Right lung (tissue), 5 donors: ENCODE results near the gene RAD21L1. TPM values are rescaled to one million over a fixed set of nuclear protein-coding genes. Genes with fewer than 3 reads are reported as not detected.
"Not testable (repeated sequence)": the region's sequence is repeated elsewhere in the genome, so short reads cannot be mapped to it uniquely, and the experiment has no call there.

Experiments
- DNase-seq, 2 donors: peaks; one replicate each; pipeline ENCODE4 v3.0.0-alpha.2; 2013
- polyA plus RNA-seq, 5 donors: library from polyadenylated mRNA; unstranded; fragments of 120-200 nt; gene quantifications; one replicate each; pipeline versions ENCODE4 v1.2.1 to v1.2.3, GENCODE V29; 2013; ENCODE audit warnings: inconsistent platforms in 1 of 5, low replicate concordance in 1 of 5; ENCODE audit not compliant: insufficient read length in 5 of 5, insufficient read depth in 1 of 5

The RAD21L1 gene
- polyA plus RNA-seq, 5 donors: not detected

DNA sequence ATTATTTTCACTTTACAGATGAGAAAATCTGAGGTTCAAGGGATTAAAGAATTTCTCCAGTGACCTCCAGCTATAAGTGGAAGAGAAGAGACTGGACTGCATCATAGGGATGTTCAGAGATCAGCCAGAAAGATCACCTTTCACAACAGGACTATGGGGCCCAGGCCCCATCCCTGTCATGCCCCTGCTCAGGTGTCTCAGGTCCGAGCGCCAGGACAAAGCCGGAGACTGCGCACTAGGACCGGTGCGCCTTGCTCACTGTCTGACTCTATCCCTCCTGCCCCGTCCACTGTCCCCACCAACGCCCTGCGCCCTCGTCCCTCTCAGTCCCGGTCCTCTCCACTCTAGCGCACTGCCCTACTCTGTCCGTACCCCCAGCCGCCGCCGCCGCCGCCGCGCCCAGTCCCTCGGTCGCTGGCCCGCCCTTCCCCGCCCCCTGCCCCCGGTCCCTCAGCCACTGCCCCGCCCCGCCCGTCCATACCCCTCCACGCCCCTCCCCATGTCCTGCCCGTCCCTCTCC is 521 bp upstream of the RAD21L1 start:
- no peak for DNase-seq

DNA sequence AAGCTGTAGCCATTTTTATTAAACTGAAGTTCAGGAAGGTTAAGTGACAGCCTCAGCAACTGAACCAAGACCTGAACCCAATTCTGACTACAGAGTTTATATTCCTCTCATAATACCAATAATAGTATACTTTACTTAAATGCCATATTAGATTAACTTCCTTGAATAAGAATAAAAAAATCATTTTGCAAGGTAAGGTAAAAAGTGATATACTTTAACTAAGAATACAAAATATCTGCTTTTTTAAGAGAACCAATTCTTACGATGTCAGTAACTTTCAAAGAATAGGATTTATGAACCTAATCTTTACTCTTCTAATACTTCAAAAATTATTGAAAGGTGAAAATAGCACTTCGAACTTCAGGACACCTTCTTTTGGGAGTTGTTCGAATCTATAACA is 3.7 kb downstream of the RAD21L1 start:
- no peak for DNase-seq

DNA sequence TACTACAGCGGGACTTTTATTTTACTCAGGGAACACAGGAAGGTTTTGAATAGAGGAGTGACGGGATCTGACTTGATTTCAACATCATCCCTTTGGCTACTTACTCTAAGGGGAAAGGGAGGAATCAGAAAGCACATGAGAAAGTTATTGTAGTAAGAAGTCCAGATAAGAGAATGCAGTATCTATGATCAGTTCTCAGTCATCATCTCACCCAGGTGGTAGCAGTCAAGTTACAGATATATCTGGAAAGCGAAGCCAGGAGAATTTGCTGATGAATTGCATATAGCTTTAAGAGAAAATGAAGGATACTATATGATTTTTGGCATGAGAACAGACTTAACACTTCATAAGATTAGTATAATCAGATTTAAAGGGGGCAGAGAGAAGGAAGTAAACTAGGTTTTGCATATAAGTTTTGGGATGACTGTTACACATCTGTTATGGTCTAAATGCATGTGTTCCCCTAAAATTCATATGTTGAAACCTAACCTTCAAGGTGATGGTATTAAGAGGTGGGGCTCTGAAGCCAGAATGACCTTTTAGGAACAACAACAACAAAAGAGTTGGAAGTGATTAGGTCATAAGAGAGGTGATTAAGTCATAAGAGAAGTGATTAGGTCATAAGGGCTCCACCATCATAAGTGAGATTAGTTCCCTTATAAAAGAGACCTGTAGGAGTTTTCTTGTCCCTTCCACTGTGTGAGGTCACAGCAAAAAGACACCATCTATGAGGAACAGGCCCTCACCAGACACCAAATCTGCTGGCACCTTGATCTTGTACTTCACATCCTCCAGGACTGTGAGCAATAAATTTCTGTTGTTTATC is 6.7 kb downstream of the RAD21L1 start:
- peak in 1 of 2 donors; percentile 38 for DNase-seq

DNA sequence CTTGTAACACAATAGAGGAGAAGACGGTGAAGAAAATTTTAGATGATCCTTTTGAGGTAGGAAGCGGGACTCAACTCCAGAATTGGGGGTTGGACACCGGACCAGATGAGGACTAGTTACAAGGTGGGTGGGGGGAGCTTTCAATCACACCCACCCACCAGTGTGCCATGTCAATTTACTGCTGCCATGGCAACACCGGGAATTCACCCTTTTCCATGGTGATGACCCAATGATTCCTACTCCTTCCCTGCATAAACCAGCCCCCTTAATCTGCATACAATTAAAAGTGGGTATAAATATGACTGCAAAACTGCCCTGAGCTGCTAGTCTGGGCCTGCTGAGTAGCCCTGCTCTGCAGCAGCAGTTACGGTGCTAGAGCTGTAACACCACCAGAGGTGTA is 14.7 kb downstream of the RAD21L1 start:
- no peak for DNase-seq

DNA sequence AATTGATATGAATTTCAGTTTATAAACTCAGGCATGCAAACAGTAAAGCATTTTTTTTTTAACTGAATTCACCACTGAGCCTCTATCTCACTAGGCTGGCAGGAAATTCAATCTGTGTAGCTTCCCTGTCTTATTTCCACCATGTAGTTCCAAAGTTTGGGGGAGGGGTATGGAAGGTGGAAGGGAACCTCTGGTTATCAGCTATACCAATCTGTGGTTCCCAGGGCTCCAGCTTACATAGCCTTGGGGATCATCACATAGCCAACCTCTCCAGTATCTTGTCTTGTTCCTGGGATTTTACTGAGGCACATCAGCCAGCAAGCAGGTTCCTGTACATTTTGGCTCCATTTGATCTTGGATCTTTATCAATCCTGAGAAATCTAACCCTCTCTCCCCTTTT is 15.6 kb downstream of the RAD21L1 start:
- DNase-seq: no peak

DNA sequence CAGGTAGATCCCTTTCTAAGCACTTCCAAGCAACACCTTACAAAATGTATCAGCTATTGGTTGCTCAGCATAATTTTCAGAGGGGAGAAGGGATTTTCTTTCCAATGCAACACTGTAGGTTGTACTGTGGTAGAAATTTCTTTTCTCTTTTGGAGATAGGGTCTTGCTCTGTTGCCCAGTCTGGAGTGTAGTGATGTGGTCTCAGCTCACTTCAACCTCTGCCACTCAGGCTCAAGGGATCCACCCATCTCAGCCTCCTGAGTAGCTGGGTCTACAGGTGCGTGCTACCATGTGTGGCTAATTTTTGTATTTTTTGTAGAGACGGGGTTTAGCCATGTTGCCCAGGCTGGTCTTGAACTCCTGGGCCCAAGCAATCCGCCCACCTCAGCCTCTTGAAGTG is 16.3 kb downstream of the RAD21L1 start:
- DNase-seq: no peak

DNA sequence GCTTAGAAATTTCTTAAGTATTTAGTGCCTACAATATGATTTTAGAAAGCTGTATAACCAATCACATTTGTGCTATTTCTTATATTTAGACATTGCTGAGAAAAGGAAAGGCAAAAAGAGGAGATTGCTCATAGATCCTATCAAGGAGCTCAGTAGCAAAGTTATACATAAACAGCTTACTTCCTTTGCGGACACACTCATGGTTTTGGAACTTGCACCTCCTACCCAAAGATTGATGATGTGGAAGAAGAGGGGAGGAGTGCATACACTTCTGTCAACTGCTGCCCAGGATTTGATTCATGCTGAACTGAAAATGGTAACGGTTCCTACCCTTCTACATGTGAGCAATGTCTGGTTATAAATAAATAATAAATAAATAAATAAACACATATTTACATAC is 16.7 kb downstream of the RAD21L1 start:
- DNase-seq: no peak

DNA sequence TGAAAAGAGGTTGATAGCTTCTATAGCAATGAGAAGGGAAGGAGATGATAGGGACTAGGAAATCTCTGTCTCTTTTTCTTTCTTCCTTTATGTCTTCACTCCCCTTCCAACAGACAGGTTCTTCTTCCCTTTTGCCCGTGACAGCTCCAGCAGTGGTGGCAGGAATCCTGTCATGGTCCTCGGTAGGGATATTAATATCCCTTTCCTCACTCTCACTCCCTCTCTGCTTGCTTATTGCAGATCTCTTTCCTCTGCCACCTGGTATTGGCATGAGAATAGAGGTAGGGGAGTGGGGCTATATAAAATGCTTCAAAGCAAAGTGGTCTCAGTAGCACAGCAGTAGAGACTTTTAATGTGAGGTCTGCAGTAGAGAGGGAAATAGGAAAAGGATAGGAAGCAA is 19.7 kb downstream of the RAD21L1 start:
- no peak for DNase-seq

DNA sequence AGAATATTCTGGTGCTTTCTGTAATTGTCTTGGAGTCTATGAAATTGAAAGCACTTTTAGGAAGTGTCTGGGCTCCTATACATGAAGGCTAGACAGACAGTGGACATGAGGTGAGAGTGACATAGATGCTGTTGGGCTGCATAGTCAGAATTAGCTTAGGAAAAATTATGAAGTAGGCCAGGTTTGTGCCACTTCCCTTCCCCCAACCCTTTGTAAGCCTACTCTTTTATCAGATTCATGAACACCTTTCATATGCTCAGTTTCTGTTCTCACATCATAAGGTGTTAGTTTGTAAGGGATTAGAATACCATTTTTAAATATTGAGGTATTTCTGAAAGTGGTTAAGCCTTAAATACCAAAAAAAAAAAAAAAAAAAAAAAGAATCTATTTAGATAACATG is 21.8 kb downstream of the RAD21L1 start:
- no peak for DNase-seq

DNA sequence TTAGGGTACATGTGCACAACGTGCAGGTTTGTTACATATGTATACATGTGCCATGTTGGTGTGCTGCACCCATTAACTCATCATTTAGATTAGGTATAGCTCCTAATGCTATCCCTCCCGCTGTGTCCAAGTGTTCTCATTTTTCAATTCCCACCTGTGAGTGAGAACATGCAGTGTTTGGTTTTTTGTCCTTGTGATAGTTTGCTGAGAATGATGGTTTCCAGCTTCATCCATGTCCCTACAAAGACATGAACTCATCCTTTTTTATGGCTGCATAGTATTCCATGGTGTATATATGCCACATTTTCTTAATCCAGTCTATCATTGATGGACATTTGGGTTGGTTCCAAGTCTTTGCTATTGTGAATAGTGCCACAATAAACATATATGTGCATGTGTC is 24.4 kb downstream of the RAD21L1 start:
- DNase-seq: not testable (repeated sequence)

DNA sequence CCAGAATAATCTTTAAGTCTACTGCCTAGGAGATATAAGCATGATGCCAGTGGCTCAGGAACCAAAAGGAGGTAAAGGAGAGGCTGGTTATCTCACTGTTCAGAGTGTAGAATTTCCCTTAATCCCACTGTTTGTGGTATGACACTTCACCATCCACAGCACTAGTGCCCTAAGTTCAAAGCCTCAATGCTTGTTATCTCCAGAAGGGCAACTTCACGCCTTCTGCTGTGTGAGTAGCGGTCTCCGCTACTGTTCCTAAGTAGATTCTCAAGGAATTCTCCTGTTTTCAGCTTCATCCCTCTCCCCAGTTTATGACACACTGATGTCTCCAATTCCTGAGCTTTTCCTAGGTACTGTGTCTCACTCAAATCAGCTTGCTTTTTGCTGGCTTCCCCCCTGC is 26.6 kb downstream of the RAD21L1 start:
- DNase-seq: no peak

DNA sequence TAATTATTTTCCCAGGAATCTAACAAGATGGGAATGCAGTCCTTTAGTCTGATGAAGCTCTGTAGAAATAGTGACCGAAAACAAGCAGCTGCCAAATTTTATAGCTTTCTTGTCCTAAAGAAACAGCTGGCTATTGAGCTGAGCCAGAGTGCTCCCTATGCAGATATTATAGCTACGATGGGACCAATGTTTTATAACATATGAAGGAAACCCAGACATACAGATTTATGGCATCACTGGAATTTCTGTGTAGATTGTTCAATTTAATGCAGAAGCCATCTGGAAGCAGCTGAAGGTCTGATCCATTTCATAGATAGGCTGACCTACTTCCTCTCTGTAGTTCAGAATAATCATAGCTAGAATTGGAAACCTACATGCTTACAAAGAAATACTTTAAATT is 28.4 kb downstream of the RAD21L1 start:
- DNase-seq: peak; percentile 36 to 40

DNA sequence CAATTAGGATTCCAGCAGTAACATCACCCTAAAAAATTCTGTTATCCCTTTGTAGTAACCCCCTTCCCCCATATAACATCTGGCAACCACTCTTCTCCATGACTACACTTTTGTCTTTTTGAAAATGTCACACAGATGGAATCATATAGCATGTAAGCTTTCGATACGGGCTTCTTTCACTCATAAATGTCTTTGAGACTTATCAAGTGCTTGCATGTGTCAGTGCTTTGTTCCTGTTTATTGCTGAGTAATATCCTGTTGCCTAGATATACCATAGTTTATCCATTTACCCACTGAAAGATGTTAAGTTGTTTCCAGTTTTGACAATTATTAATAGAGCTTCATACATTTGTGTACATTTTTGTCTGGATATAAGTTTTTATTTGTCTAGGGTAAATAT is 29.8 kb downstream of the RAD21L1 start:
- no peak for DNase-seq

DNA sequence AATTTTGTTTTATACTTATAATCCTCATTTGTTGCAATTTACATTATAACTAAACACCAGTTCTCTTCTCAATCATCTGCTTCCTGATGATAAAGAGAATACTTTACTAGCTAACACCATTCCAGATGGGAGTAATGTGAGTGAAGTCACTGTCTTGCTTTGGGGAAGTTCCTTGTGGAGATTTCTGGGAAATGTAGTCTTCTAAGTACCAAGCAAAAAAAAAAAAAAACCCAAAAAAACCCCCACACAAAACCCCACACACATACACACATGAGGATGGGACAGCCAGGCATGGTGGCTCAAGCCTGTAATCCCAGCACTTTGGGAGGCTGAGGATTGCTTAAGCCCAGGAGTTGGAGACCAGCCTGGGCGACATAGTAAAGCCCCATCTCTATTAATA is 38.0 kb downstream of the RAD21L1 start:
- no peak for DNase-seq

DNA sequence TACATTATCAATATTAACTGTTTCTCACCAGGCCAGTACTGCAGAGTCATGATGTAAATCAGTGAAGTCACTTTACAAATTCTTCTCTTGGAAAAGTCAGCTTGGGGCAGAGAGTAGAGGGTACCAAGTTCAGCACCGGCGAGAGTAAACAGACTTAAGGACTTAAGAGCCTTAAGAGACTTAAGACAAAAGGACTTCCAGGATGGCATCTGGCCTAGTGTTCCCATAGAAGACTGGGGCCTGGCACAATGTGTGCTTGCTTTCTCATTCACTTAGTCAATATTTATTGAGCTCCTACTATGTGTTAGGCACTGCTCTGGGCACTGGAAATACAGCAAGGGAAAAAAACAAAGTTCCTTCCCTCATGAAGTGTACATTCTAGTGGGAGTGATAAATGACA is 38.9 kb downstream of the RAD21L1 start:
- no peak for DNase-seq

DNA sequence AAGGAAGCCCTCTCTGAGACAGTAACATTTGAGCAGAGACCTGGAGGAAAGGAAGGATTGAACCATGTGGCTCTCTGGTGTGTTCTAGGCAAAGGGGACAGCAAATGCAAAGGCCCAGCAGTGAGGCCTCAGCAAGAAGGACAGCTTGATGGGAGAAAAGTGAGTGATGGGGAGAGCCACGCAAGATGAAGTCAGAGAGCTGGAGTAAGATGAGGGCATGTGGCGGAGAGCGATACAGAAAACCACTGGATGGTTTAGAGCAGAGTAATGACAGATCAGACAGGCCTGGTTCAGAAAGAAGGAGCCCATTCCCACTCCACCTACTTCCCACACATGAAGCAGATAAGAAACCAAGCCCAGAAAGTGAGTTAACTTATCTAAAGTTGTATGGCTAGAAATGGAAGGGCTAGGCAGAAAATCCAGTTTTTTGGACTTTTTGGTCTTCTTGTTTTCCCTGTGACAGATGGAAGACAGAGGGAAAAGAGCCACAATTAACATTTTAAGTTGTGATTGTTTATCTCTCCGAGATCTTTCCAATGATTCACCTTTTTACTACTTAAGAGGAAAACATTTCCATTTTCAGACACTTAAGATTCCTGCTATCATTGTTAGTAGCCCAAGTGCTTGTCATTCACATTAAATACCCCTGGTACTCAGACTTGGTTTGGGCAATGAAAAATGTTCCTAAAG is 39.5 kb downstream of the RAD21L1 start:
- no peak for DNase-seq

DNA sequence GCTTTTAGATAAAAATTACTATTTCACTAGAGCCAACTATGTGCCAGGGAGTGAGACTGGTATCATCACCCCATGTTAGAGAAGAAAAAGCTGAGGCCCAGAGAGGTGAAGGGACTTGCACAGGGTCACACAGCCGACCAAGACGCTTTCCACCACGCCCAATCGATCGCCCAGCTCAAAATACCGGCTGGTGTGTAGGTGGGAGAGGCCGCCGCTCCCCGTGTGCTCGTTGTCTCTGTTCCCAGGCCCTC is 40.0 kb downstream of the RAD21L1 start:
- DNase-seq: no peak

DNA sequence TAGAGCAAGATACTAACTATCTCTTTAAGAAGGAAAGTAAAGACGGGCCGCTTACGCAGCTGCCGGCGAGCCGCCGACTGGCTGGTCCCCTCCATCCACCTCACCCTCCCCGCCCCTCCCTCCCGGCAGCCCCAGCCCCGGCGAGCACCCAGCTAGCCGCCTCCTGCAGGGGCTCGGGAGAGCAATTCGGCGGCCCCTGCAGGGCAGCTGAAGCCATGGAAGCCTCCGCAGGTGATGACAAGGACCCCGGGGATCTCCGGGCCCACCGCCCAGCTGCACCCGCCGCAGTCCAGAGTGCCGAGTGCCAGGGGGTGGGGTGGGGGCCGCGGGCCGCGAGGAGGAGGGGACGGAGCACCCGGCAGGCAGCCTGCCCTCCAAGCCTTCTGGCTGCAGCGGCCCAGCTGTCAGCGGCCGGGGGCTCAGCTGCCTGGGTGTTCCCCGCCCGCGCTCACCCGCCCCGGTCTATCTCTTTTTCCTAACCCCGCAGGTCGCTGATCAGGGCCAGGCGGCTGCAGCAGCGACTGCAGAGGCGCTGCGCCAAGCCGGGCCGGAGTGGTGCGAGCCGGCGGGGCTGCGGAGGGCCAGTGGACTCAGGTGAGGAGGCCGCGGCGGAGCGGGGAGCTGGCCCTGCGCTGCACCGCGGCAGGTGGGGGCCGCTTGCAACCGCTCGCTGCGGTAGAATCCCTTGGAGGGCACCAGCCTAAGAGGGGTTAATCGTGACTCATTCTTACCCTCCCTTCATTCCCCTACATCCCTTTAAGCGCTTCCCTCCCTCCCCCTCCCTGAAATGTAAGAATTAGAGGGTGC is 40.5 kb downstream of the RAD21L1 start, which contains the start of gene SNPH:
SNPH (plus strand) TSS at position 128 of the 807 bp plus-strand sequence. CDS start 29,946 bp downstream, outside the sequence.
- DNase-seq: peak; percentile 44 to 52

DNA sequence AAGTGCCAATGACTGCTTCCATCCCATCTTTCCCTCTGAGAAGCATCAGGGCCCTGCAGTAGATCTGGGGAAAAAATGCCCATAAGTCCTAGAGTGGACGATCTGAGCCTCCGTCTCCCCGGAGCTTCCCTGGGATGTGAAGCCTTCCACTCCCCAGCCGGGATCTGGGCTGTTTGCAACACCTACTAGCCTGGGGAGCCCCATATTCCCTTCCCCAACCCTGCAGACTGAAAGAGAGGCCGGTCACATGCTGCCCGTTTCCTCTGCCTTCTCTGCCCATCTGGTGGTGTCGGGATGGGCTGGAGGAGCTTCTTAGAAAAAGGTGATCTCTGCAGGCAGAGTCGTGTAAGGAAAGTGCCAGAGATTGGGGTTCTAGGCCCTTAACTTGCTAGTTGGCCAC is 41.3 kb downstream of the RAD21L1 start:
- no peak for DNase-seq

DNA sequence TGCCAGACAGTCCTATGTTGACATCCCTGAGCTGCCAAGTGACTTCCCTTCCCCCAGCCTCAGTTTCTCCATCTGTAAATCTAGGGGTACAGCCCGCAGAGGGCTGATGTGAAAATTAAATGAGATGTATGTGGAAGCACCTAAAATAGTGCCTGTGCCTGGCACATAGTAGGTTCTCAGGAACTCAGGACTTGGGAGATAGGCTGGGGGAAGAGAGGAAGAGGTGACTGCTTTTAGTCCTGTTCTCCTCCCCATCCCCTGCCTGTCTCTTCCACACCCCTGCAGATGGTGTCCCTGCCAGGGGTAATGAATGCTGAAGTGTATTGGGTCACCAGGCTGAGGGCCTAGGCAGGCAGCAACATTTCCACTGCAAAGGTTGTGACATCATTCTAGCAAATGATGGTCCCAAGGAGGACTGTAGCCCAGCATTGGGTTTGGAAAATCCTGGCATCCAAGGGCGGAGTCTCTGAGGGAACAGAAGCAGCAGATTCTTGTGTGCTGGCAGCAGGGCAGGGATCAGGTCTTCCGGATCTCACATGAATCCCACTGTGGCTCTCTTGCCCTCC is 42.0 kb downstream of the RAD21L1 start:
- DNase-seq: no peak

DNA sequence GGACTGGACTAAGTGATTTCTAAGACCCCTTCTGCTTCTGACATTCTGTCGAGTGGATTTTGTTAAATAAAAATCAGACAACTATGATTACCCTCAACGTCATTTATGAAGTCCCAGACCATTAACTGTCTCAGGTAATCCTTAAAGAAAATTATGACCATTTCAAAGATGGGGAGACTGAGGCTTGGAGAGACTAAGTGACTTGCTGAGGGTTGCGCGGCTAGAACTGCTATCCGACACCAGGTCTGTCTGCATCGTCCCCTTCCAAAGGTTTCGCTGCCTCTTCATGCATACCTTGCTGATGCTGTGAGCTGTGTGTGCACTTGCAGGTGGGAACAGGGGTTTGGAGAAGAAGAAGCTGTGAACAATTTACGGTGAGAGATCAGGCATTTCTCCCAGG is 43.4 kb downstream of the RAD21L1 start:
- DNase-seq: no peak

DNA sequence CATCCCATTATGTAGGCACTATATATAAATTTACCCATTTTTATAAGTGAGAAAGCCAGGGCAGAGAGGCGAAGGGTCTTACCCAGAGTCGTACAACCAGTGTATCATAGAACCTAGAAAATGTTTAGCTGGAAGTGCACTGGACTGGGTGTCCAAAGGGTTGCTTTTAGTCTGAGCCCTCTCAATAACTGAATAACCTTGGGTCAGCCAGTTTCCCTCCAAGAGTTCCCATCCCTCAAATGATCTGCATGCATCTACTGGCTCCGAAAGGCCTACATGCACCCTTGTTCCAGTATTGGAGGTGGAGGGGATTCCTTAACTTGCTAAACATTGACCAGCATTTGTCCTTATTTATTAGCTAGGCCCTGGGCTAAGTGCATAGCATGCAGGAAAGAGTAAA is 44.0 kb downstream of the RAD21L1 start:
- DNase-seq: no peak
